Naive B cell (primary cell): ENCODE measurements around the gene ITGA7. TPM values are rescaled to one million over a fixed set of nuclear protein-coding genes. Genes with fewer than 3 reads are reported as not detected.
"Not testable (repeated sequence)": the region's sequence is repeated elsewhere in the genome, so short reads cannot be mapped to it uniquely, and the experiment has no call there.

Experiments
- ATAC-seq, 2 donors: fragments of 150-1000 bp; cut with Tn5 transposase; 2 replicates each; pipeline ENCODE4 v1.10.0; 2021; ENCODE audit warnings: low read depth in 2 of 2, mild to moderate bottlenecking in 2 of 2, moderate library complexity in 2 of 2
- DNase-seq: peaks from one replicate; pipeline ENCODE4 v3.0.0; 2022
- H3K27ac Mint-ChIP-seq, 6 donors: one replicate each; pipeline ENCODE4 v1.8.0; 2020 to 2022; ENCODE audit warnings: mild to moderate bottlenecking in 6 of 6, mixed read lengths in 6 of 6, moderate library complexity in 5 of 6, inconsistent platforms in 2 of 6
- H3K27me3 Mint-ChIP-seq, 3 donors: one replicate each; pipeline ENCODE4 v1.8.0; 2021 to 2022; ENCODE audit warnings: mixed read lengths in 3 of 3, mild to moderate bottlenecking in 1 of 3
- H3K36me3 Mint-ChIP-seq, 2 donors: one replicate each; pipeline ENCODE4 v1.8.0; 2020 to 2022; ENCODE audit warnings: mixed read lengths in 2 of 2, inconsistent platforms in 1 of 2, mild to moderate bottlenecking in 1 of 2
- H3K4me1 Mint-ChIP-seq, 3 donors: one replicate each; pipeline ENCODE4 v1.8.0; 2020 to 2022; ENCODE audit warnings: mixed read lengths in 3 of 3, inconsistent platforms in 1 of 3, mild to moderate bottlenecking in 1 of 3, moderate library complexity in 1 of 3
- H3K4me3 Mint-ChIP-seq, 8 donors: one replicate each; pipeline ENCODE4 v1.8.0; 2020 to 2022; ENCODE audit warnings: mild to moderate bottlenecking in 8 of 8, mixed read lengths in 8 of 8, moderate library complexity in 8 of 8, inconsistent platforms in 2 of 8
- H3K9me3 Mint-ChIP-seq, 7 donors: one replicate each; pipeline ENCODE4 v1.8.0; 2020 to 2022; ENCODE audit warnings: mixed read lengths in 7 of 7, mild to moderate bottlenecking in 5 of 7, inconsistent platforms in 2 of 7, moderate library complexity in 1 of 7
- polyA plus RNA-seq, 6 donors: library from polyadenylated mRNA; unstranded; fragments of 300-500 nt; fragmentation: Illumina TruSeq; gene quantifications; one replicate each; pipeline ENCODE4 v1.2.3, GENCODE V29; 2021; ENCODE audit warnings: low read depth in 6 of 6

The ITGA7 gene
- polyA plus RNA-seq, 6 donors from 2014 or later = 0.14 to 0.36 TPM; not detected in 4

GRCh38 chr12:55666508-55666907, 41.2 kb downstream of the ITGA7 start:
- H3K27me3 Mint-ChIP-seq = peaks cover 0 to 6% (median 0%) of the 10 kb centered on the region in 3 donors
- no peaks in the 10 kb centered on the region for H3K36me3 Mint-ChIP-seq
- H3K4me3 Mint-ChIP-seq = no peak overlapping the region
- ATAC-seq (no peak), DNase-seq (no peak)
- H3K9me3 Mint-ChIP-seq = no peaks in the 10 kb centered on the region
- peak overlapping the region in 1 of 6 donors; percentile 57 for H3K27ac Mint-ChIP-seq
- H3K4me1 Mint-ChIP-seq = peaks cover 1 to 7% (median 6%) of the 10 kb centered on the region in 3 donors

GRCh38 chr12:55664826-55665225, 42.9 kb downstream of the ITGA7 start:
- no peak for ATAC-seq
- peak overlapping the region in 1 of 6 donors; percentile 11 for H3K27ac Mint-ChIP-seq
- no peaks in the 10 kb centered on the region for H3K4me1 Mint-ChIP-seq
- DNase-seq = no peak
- peaks cover 0 to 6% (median 0%) of the 10 kb centered on the region in 3 donors for H3K27me3 Mint-ChIP-seq
- no peak overlapping the region for H3K4me3 Mint-ChIP-seq
- H3K9me3 Mint-ChIP-seq = no peaks in the 10 kb centered on the region
- H3K36me3 Mint-ChIP-seq = no peaks in the 10 kb centered on the region

GRCh38 chr12:55663391-55663790, 44.3 kb downstream of the ITGA7 start:
- no peaks in the 10 kb centered on the region for H3K9me3 Mint-ChIP-seq
- DNase-seq (no peak), ATAC-seq (no peak)
- H3K27me3 Mint-ChIP-seq = peaks cover 0 to 6% (median 0%) of the 10 kb centered on the region in 3 donors
- no peak overlapping the region for H3K4me3 Mint-ChIP-seq
- H3K4me1 Mint-ChIP-seq = no peaks in the 10 kb centered on the region
- no peak overlapping the region for H3K27ac Mint-ChIP-seq
- H3K36me3 Mint-ChIP-seq = no peaks in the 10 kb centered on the region

GRCh38 chr12:55659486-55660385, 48.0 kb downstream of the ITGA7 start:
- H3K4me1 Mint-ChIP-seq = peaks cover 0 to 7% (median 4%) of the 10 kb centered on the region in 3 donors
- no peak overlapping the region for H3K4me3 Mint-ChIP-seq
- peak overlapping the region in 1 of 6 donors; percentile 5 for H3K27ac Mint-ChIP-seq
- peaks cover 0 to 6% (median 0%) of the 10 kb centered on the region in 3 donors for H3K27me3 Mint-ChIP-seq
- ATAC-seq (peak; percentile 68 to 70), DNase-seq (peak; percentile 38)
- no peaks in the 10 kb centered on the region for H3K36me3 Mint-ChIP-seq
- no peaks in the 10 kb centered on the region for H3K9me3 Mint-ChIP-seq

DNA sequence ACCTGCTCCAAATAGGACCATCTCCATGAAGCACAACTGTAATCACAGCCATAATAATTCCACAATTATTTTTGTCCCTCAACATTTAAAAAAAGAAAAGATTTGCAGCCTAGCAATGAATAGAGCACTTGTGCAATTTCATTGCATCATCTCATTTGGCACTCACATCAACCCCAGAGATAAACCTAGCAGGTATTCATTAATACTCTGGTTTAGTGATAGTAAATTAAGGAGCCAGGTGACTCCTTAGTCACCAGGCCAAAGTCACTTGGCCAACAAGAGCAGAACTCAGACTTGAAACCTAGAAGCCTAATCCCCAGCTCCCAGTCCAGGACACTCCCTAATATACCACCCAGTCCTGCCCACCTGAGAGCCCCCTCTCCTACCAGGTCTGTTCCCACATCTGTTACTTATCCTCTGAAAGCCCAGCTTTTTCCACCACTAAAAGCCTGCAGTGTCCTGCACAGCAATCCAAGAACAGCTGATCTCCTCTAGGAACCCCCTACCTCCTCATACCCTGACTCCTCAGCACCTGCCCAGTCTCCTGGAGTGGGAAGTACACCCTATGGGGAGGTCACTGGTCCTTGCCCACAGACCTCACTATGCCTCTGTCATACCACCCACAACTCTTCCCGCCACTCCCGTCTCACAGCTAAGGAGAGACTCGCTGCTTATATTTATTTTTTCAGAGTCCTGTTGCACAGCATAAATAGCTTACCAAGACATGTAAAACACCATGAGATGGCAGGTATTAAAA, 48.9 kb downstream of the ITGA7 start:
- Mint-ChIP-seq H3K4me3 (no peak overlapping the region), H3K27ac (peak overlapping the region in 2 of 6 donors; percentile 39 to 61), H3K4me1 (peaks cover 0 to 7% (median 4%) of the 10 kb centered on the region in 3 donors), H3K27me3 (peaks cover 0 to 6% (median 0%) of the 10 kb centered on the region in 3 donors), H3K36me3 (no peaks in the 10 kb centered on the region), H3K9me3 (no peaks in the 10 kb centered on the region)
- DNase-seq (no peak), ATAC-seq (no peak)

DNA sequence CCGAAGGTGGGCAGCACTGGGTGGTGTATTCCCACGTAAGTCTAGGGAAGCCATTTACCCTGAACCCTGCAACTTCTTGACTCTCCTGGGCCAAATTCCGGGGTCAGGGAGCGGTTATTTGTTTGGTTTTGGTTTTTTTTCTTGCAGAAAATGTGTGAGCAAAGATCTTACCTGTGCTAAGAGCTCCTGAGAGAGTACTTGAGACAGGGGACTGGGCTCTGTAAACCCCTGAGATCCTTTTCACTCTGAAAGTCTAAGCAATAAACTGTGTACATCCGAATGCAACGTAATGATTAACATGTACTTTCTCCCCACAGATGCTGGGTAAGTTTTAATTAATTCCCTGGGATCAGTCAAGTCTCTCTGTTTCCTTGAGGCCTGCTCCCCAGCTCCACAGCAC, 49.5 kb downstream of the ITGA7 start:
- H3K9me3 Mint-ChIP-seq = peaks cover 0 to 2% (median 0%) of the 10 kb centered on the region in 7 donors
- ATAC-seq (no peak), DNase-seq (no peak)
- peaks cover 0 to 6% (median 0%) of the 10 kb centered on the region in 3 donors for H3K27me3 Mint-ChIP-seq
- no peak overlapping the region for H3K4me3 Mint-ChIP-seq
- H3K4me1 Mint-ChIP-seq = peaks cover 0 to 7% (median 4%) of the 10 kb centered on the region in 3 donors
- no peak overlapping the region for H3K27ac Mint-ChIP-seq
- H3K36me3 Mint-ChIP-seq = no peaks in the 10 kb centered on the region

- H3K4me1 Mint-ChIP-seq = peaks cover 0 to 12% (median 8%) of the 10 kb centered on the region in 3 donors
- no peaks in the 10 kb centered on the region for H3K27me3 Mint-ChIP-seq
- H3K4me3 Mint-ChIP-seq = no peak overlapping the region
- H3K9me3 Mint-ChIP-seq = peaks cover 0 to 7% (median 0%) of the 10 kb centered on the region in 7 donors
- peak overlapping the region in 1 of 6 donors; percentile 5 for H3K27ac Mint-ChIP-seq
- DNase-seq = no peak
- ATAC-seq = no peak
- no peaks in the 10 kb centered on the region for H3K36me3 Mint-ChIP-seq
Observed at GRCh38 chr12:55657212-55657611, 50.5 kb downstream of the ITGA7 start.

GRCh38 chr12:55654511-55655214, 53.0 kb downstream of the ITGA7 start:
- DNase-seq (no peak), ATAC-seq (no peak)
- Mint-ChIP-seq H3K27ac (peak overlapping the region in 1 of 6 donors; percentile 7), H3K4me1 (peaks cover 9 to 22% (median 22%) of the 10 kb centered on the region in 3 donors), H3K27me3 (no peaks in the 10 kb centered on the region), H3K4me3 (no peak overlapping the region), H3K9me3 (peaks cover 3 to 20% (median 13%) of the 10 kb centered on the region in 7 donors), H3K36me3 (peaks cover 5 to 9% of the 10 kb centered on the region in 2 donors)

GRCh38 chr12:55653031-55653430, 54.7 kb downstream of the ITGA7 start:
- H3K9me3 Mint-ChIP-seq = peaks cover 3 to 24% (median 13%) of the 10 kb centered on the region in 7 donors
- H3K4me3 Mint-ChIP-seq = no peak overlapping the region
- no peak for DNase-seq
- no peaks in the 10 kb centered on the region for H3K27me3 Mint-ChIP-seq
- peaks cover 10 to 23% (median 22%) of the 10 kb centered on the region in 3 donors for H3K4me1 Mint-ChIP-seq
- H3K36me3 Mint-ChIP-seq = peaks cover 5 to 9% of the 10 kb centered on the region in 2 donors
- peak in 1 of 2 donors; percentile 20 for ATAC-seq
- H3K27ac Mint-ChIP-seq = no peak overlapping the region

DNA sequence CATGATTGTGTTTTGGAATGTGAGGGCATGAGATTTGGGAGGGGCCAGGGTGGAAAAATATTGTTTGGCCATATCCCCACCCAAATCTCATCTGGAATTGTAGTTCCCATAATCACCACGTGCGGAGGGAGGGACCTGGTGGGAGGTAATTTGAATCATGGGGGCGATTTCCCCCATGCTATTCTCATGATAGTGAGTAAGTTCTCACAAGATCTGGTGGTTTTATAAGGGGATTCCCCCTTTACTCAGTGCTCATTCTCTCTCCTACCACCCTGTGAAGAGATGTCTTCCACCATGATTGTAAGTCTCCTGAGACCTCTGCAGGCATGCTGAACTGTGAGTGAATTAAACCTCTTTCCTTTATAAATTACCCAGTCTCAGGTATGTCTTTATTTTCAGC, 55.4 kb downstream of the ITGA7 start:
- Mint-ChIP-seq H3K4me3 (peak overlapping the region in 1 of 8 donors; percentile 16), H3K4me1 (peaks cover 10 to 23% (median 22%) of the 10 kb centered on the region in 3 donors), H3K27ac (peak overlapping the region in 2 of 6 donors; percentile 49 to 54), H3K36me3 (peaks cover 5 to 9% of the 10 kb centered on the region in 2 donors), H3K9me3 (peaks cover 3 to 24% (median 13%) of the 10 kb centered on the region in 7 donors), H3K27me3 (no peaks in the 10 kb centered on the region)
- ATAC-seq = peak; percentile 65 to 74
- peak; percentile 33 for DNase-seq

GRCh38 chr12:55651299-55651683, 56.4 kb downstream of the ITGA7 start:
- ATAC-seq (no peak), DNase-seq (no peak)
- H3K36me3 Mint-ChIP-seq = peaks cover 5 to 9% of the 10 kb centered on the region in 2 donors
- peak overlapping the region in 2 of 6 donors; percentile 67 to 97 for H3K27ac Mint-ChIP-seq
- peaks cover 16 to 27% (median 22%) of the 10 kb centered on the region in 3 donors for H3K4me1 Mint-ChIP-seq
- H3K9me3 Mint-ChIP-seq = peaks cover 3 to 24% (median 13%) of the 10 kb centered on the region in 7 donors
- no peaks in the 10 kb centered on the region for H3K27me3 Mint-ChIP-seq
- no peak overlapping the region for H3K4me3 Mint-ChIP-seq

GRCh38 chr12:55650620-55651298, 56.9 kb downstream of the ITGA7 start:
- H3K36me3 Mint-ChIP-seq, H3K27me3 Mint-ChIP-seq: not testable (repeated sequence)
- peak overlapping the region in 5 of 6 donors; percentile 67 to 97 (median 90) for H3K27ac Mint-ChIP-seq
- peak overlapping the region in 1 of 8 donors; percentile 8 for H3K4me3 Mint-ChIP-seq
- peak in 1 of 2 donors; percentile 9 for ATAC-seq
- peaks cover 20 to 31% (median 25%) of the 10 kb centered on the region in 3 donors for H3K4me1 Mint-ChIP-seq
- peaks cover 3 to 24% (median 13%) of the 10 kb centered on the region in 7 donors for H3K9me3 Mint-ChIP-seq
- peak; percentile 23 for DNase-seq
